Measurements from ENCODE around the gene MARVELD1.

The MARVELD1 gene

GRCh38 chr10:97724341-97724941 is 10.9 kb downstream of the MARVELD1 start:
- DNase-seq: no peak

GRCh38 chr10:97726636-97727178 is 13.2 kb downstream of the MARVELD1 start:
- DNase-seq: no peak

- DNase-seq: no peak
These were observed 15.5 kb downstream of the MARVELD1 start for GRCh38 chr10:97729014-97729413.

GRCh38 chr10:97731346-97732051 is 18.0 kb downstream of the MARVELD1 start:
- DNase-seq: peak; percentile 54

- no peak for DNase-seq
These were observed 18.5 kb downstream of the MARVELD1 start for GRCh38 chr10:97732052-97732359.

- no peak for DNase-seq
These were observed 19.7 kb downstream of the MARVELD1 start for GRCh38 chr10:97733256-97733655.

- no peak for DNase-seq
These were observed 20.5 kb downstream of the MARVELD1 start for GRCh38 chr10:97734021-97734420.

- no peak for DNase-seq
These were observed 22.9 kb downstream of the MARVELD1 start for GRCh38 chr10:97736403-97736901.

GRCh38 chr10:97736902-97737769 is 23.6 kb downstream of the MARVELD1 start, which contains the start of gene ZFYVE27:
TSS of gene ZFYVE27 (plus strand) at chr10:97737128. CDS start at chr10:97738478, 1,350 bp downstream.
- peak; percentile 87 for DNase-seq

GRCh38 chr10:97737770-97738265 is 24.3 kb downstream of the MARVELD1 start:
- no peak for DNase-seq

- no peak for DNase-seq
These were observed 25.1 kb downstream of the MARVELD1 start for GRCh38 chr10:97738616-97739015.

- DNase-seq: no peak
These were observed 27.1 kb downstream of the MARVELD1 start for GRCh38 chr10:97740613-97741012.

- DNase-seq: no peak
These were observed 29.8 kb downstream of the MARVELD1 start for GRCh38 chr10:97743169-97743943.

GRCh38 chr10:97744405-97745035 is 31.0 kb downstream of the MARVELD1 start:
- no peak for DNase-seq

GRCh38 chr10:97747573-97747972 is 34.0 kb downstream of the MARVELD1 start:
- no peak for DNase-seq

GRCh38 chr10:97748116-97748515 is 34.6 kb downstream of the MARVELD1 start:
- no peak for DNase-seq

- no peak for DNase-seq
These were observed 39.4 kb downstream of the MARVELD1 start for GRCh38 chr10:97752956-97753355.

- no peak for DNase-seq
These were observed 41.2 kb downstream of the MARVELD1 start for GRCh38 chr10:97754726-97755125.

- DNase-seq: no peak
These were observed 42.2 kb downstream of the MARVELD1 start for GRCh38 chr10:97755718-97756117.

- no peak for DNase-seq
These were observed 43.9 kb downstream of the MARVELD1 start for GRCh38 chr10:97757471-97757870.

GRCh38 chr10:97759158-97759887 is 45.8 kb downstream of the MARVELD1 start:
- DNase-seq: peak; percentile 17
